ENCODE data around the gene VWF.

VWF gene

DNA sequence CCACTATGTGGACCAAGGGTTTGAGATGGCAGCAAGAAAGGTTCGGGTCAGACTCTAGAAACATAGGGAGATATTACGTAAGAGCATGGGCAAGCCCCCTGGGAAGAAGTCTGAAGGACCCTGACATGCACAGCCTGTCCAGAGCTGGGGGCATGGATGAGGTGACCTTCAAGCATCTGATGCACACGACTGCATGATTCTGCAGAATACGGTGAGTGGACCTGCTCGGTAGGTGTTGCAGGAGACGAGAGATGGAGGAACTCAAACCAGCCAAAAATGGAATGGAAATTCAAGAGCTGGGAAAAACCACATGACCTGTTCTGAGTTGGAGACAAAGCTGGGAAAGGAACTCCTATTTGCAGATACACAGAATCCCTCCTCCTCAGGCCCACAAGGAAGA, 223.1 kb downstream of the VWF start:
- Histone ChIP-seq H3K4me1 (ENCODE audit: control insufficient read depth, insufficient read depth, low read length, poor library complexity, severe bottlenecking) (no peaks in the 10 kb centered on the region), H3K36me3 (ENCODE audit: control insufficient read depth, insufficient read depth, low read length) (no peaks in the 10 kb centered on the region), H3K4me3 (ENCODE audit: insufficient read depth, low read depth, low read length, poor library complexity, severe bottlenecking) (no peak overlapping the region), H3K27ac (ENCODE audit: insufficient read depth, low read length, poor library complexity, severe bottlenecking) (no peak overlapping the region), H3K9me3 (ENCODE audit: control insufficient read depth, low read length) (no peaks in the 10 kb centered on the region), H3K27me3 (replicated peaks; ENCODE audit: control insufficient read depth, insufficient read depth, low read length, poor library complexity, severe bottlenecking) (no peaks in the 10 kb centered on the region)
- no peak for DNase-seq

DNA sequence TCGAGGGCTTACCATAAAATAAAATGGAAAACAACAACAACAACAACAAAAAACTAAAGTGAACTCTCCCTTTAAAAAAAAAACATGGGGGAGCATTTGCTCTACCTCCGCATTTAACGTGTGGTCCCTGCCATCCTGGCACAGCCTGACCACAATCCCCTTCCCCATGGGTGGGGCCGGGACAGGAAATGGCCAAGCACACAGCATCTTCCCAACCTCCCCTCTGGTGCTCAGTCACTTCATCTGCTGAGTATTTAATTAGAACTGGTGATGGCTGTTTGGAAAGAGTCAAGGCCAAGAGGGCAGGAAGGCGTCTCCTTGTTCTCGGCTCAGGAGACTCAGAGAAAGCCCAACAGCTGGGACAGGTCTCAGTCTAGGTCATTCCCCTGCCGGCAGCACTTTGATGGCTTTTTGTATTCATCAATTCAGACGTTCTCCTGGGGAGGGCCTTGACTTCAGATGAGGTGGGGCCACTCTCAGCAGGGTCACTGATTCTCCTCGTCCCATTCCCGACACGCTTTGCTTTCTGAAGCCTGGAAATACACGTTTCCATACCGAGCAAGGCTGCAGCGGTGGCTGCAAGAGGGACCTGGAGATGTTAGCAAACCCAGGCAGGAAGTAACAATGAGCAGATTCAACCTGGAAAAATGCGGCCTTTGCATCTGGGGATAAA, 223.8 kb downstream of the VWF start:
- Histone ChIP-seq H3K36me3 (ENCODE audit: control insufficient read depth, insufficient read depth, low read length) (no peaks in the 10 kb centered on the region), H3K27me3 (replicated peaks; ENCODE audit: control insufficient read depth, insufficient read depth, low read length, poor library complexity, severe bottlenecking) (no peaks in the 10 kb centered on the region), H3K9me3 (ENCODE audit: control insufficient read depth, low read length) (no peaks in the 10 kb centered on the region), H3K4me3 (ENCODE audit: insufficient read depth, low read depth, low read length, poor library complexity, severe bottlenecking) (no peak overlapping the region), H3K4me1 (ENCODE audit: control insufficient read depth, insufficient read depth, low read length, poor library complexity, severe bottlenecking) (no peaks in the 10 kb centered on the region), H3K27ac (ENCODE audit: insufficient read depth, low read length, poor library complexity, severe bottlenecking) (no peak overlapping the region)
- DNase-seq, result no peak

DNA sequence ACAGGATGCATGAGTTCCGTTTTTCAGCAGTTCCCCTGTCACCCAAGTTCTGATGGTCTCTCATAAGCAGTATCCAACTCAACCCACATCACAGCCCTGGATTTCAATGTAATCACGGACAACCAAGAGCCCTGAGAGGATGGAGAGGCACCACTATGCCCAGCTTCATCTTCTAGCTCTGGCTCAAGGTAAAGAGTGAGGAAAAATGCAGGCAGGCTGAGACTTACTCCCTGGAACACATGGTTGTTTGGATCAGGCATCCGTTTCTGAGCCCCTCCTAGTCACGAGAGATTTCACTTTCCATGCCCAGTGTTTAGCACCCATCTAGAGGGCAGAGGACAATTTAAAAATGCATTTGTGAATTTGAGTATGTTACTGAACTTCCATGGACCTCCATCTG, 224.4 kb downstream of the VWF start:
- H3K27me3 ChIP-seq (replicated peaks; ENCODE audit: control insufficient read depth, insufficient read depth, low read length, poor library complexity, severe bottlenecking), result no peaks in the 10 kb centered on the region
- H3K4me1 ChIP-seq (ENCODE audit: control insufficient read depth, insufficient read depth, low read length, poor library complexity, severe bottlenecking), result no peaks in the 10 kb centered on the region
- H3K27ac ChIP-seq (ENCODE audit: insufficient read depth, low read length, poor library complexity, severe bottlenecking), result no peak overlapping the region
- H3K36me3 ChIP-seq (ENCODE audit: control insufficient read depth, insufficient read depth, low read length), result no peaks in the 10 kb centered on the region
- H3K9me3 ChIP-seq (ENCODE audit: control insufficient read depth, low read length), result no peaks in the 10 kb centered on the region
- no peak overlapping the region for H3K4me3 ChIP-seq (ENCODE audit: insufficient read depth, low read depth, low read length, poor library complexity, severe bottlenecking)
- no peak for DNase-seq

DNA sequence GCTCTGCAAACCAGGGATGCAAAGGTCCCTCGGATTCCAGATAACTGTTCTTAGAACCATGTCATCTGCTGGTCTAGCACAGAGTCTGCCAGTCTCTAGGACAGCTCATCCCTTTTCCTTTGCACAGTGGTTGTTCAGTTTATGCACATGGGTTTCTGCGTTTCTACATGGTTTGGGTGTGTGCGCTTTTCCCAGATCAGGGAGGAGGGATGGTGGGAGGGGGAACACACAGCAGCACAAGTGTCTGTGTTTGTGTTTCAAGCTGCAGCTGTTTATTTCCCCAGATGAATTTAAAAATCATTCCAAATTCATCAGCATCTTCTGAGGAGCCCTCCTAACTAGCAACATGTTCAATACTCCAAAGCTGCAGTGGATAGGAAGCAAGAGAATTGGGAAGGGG, 224.8 kb downstream of the VWF start:
- no peak overlapping the region for H3K27ac ChIP-seq (ENCODE audit: insufficient read depth, low read length, poor library complexity, severe bottlenecking)
- H3K36me3 ChIP-seq (ENCODE audit: control insufficient read depth, insufficient read depth, low read length), result no peaks in the 10 kb centered on the region
- no peaks in the 10 kb centered on the region for H3K27me3 ChIP-seq (replicated peaks; ENCODE audit: control insufficient read depth, insufficient read depth, low read length, poor library complexity, severe bottlenecking)
- DNase-seq, result no peak
- H3K9me3 ChIP-seq (ENCODE audit: control insufficient read depth, low read length), result no peaks in the 10 kb centered on the region
- H3K4me3 ChIP-seq (ENCODE audit: insufficient read depth, low read depth, low read length, poor library complexity, severe bottlenecking), result no peak overlapping the region
- H3K4me1 ChIP-seq (ENCODE audit: control insufficient read depth, insufficient read depth, low read length, poor library complexity, severe bottlenecking), result no peaks in the 10 kb centered on the region

DNA sequence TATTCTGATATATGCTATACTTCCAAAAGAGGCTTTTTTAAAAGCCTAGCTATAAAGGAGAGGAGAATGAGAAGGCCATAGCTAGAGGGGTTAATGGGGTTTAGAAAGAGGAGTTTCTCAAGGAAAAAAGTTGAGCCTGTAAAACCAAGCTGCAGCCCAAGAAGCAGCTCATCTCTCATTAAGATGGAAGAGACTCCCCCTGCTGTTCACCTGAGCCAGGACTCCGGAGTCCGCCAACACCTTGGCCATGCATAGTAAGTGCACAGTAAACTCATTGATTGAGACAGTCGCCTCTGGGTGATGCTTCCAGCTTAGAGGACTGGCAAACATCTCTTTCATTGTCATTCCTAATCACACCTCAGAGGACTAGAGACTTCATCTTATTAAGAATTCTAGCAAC, 225.6 kb downstream of the VWF start:
- H3K4me1 ChIP-seq (ENCODE audit: control insufficient read depth, insufficient read depth, low read length, poor library complexity, severe bottlenecking), result no peaks in the 10 kb centered on the region
- no peaks in the 10 kb centered on the region for H3K36me3 ChIP-seq (ENCODE audit: control insufficient read depth, insufficient read depth, low read length)
- DNase-seq, result no peak
- no peak overlapping the region for H3K4me3 ChIP-seq (ENCODE audit: insufficient read depth, low read depth, low read length, poor library complexity, severe bottlenecking)
- H3K27me3 ChIP-seq (replicated peaks; ENCODE audit: control insufficient read depth, insufficient read depth, low read length, poor library complexity, severe bottlenecking), result no peaks in the 10 kb centered on the region
- H3K27ac ChIP-seq (ENCODE audit: insufficient read depth, low read length, poor library complexity, severe bottlenecking), result no peak overlapping the region
- no peaks in the 10 kb centered on the region for H3K9me3 ChIP-seq (ENCODE audit: control insufficient read depth, low read length)
